ENCODE data around the gene PCDHA1. TPM values are rescaled to one million over a fixed set of nuclear protein-coding genes. Genes with fewer than 3 reads are reported as not detected.

The PCDHA1 gene
- total RNA-seq, 1 donor from 2014 or later = 0.24 TPM

DNA sequence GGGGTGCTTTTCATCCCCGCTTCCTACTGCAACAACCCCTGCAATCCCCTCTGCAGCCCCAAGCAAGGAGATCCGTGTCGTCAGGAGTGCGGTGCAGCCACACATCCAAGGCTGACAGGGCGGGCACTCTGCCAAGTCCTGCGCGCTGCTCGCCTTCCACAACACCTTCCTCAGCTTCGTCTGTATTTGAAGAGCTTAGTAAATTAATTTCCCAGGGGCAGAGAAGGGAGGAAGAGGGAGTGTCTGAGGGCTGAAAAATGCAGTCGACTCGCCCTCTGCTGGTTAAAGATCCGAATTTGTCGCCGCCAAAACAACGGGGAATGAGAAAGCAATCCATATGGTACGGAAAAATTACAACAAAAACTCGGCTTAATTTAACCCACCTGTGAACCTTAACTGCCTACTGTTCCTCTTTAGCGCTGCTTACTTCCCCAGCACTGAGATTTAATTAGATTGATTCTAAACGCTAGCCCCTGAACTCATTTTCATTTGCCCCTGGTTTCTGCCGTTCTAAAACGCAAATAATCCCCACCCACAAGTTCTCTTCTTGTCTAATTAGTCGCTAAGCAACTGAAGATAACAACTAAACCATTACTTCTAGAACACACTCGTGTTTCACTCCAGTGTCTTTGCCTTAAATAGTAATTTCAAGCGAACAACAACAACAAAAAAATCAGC is 254.3 kb downstream of the PCDHA1 start:
- no peaks in the 10 kb centered on the region for H3K9me3 Mint-ChIP-seq
- no peak overlapping the region for H3K4me3 Mint-ChIP-seq
- Histone ChIP-seq H3K9me3 (ENCODE audit: low read depth) (no peaks in the 10 kb centered on the region), H3K27ac (no peak overlapping the region), H3K4me3 (peak overlapping the region; percentile 74), H3K27me3 (peaks cover 36% of the 10 kb centered on the region), H3K36me3 (no peaks in the 10 kb centered on the region), H2AFZ (replicated peaks) (peak overlapping the region; percentile 91), H3F3A (ENCODE audit: low read depth) (peaks cover 4% of the 10 kb centered on the region), H4K20me1 (ENCODE audit: low read depth) (no peaks in the 10 kb centered on the region), H3K4me2 (peak overlapping the region; percentile 88), H3K9ac (peak overlapping the region; percentile 24), H3K4me1 (peaks cover 6% of the 10 kb centered on the region), H3K79me2 (ENCODE audit: low read depth) (no peaks in the 10 kb centered on the region)
- no peaks in the 10 kb centered on the region for H3K36me3 Mint-ChIP-seq
- no peaks in the 10 kb centered on the region for H3K4me1 Mint-ChIP-seq
- no peak for TF ChIP-seq EZH2phosphoT487 (IDR thresholded peaks at IDR 0.05)
- TF ChIP-seq, protein P1, sequence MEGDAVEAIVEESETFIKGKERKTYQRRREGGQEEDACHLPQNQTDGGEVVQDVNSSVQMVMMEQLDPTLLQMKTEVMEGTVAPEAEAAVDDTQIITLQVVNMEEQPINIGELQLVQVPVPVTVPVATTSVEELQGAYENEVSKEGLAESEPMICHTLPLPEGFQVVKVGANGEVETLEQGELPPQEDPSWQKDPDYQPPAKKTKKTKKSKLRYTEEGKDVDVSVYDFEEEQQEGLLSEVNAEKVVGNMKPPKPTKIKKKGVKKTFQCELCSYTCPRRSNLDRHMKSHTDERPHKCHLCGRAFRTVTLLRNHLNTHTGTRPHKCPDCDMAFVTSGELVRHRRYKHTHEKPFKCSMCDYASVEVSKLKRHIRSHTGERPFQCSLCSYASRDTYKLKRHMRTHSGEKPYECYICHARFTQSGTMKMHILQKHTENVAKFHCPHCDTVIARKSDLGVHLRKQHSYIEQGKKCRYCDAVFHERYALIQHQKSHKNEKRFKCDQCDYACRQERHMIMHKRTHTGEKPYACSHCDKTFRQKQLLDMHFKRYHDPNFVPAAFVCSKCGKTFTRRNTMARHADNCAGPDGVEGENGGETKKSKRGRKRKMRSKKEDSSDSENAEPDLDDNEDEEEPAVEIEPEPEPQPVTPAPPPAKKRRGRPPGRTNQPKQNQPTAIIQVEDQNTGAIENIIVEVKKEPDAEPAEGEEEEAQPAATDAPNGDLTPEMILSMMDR (IDR thresholded peaks at IDR 0.05) = peak; percentile 85
- TF ChIP-seq EZH2 (IDR thresholded peaks at IDR 0.05) = peak; percentile 10
- DNase-seq (ENCODE audit: low spot score) = peak; percentile 83
- no peaks in the 10 kb centered on the region for H3K27me3 Mint-ChIP-seq (ENCODE audit: insufficient read depth, low read depth)
- H3K27ac Mint-ChIP-seq = no peak overlapping the region

- Histone ChIP-seq H2AFZ (replicated peaks) (peak overlapping the region; percentile 63), H3K4me2 (peak overlapping the region; percentile 88), H3K27me3 (peaks cover 43% of the 10 kb centered on the region), H3K79me2 (ENCODE audit: low read depth) (no peaks in the 10 kb centered on the region), H3K9me3 (ENCODE audit: low read depth) (no peaks in the 10 kb centered on the region), H3K4me3 (peak overlapping the region; percentile 74), H3K27ac (peak overlapping the region; percentile 42), H3K36me3 (no peaks in the 10 kb centered on the region), H3K4me1 (peaks cover 6% of the 10 kb centered on the region), H3F3A (ENCODE audit: low read depth) (peaks cover 4% of the 10 kb centered on the region), H4K20me1 (ENCODE audit: low read depth) (no peaks in the 10 kb centered on the region), H3K9ac (peak overlapping the region; percentile 24)
- no peak for TF ChIP-seq EZH2phosphoT487 (IDR thresholded peaks at IDR 0.05)
- TF ChIP-seq EZH2 (IDR thresholded peaks at IDR 0.05) = no peak
- TF ChIP-seq, protein P1 (IDR thresholded peaks at IDR 0.05) = peak; percentile 89
- no peak overlapping the region for H3K4me3 Mint-ChIP-seq
- H3K27me3 Mint-ChIP-seq (ENCODE audit: insufficient read depth, low read depth) = no peaks in the 10 kb centered on the region
- H3K9me3 Mint-ChIP-seq = no peaks in the 10 kb centered on the region
- H3K36me3 Mint-ChIP-seq = no peaks in the 10 kb centered on the region
- H3K27ac Mint-ChIP-seq = no peak overlapping the region
- DNase-seq (ENCODE audit: low spot score) = peak; percentile 98
- H3K4me1 Mint-ChIP-seq = no peaks in the 10 kb centered on the region
Observed at GRCh38 chr5:141040771-141041426, 255.0 kb downstream of the PCDHA1 start.

GRCh38 chr5:141041427-141041785 is 255.5 kb downstream of the PCDHA1 start:
- no peak for DNase-seq (ENCODE audit: low spot score)
- no peak overlapping the region for H3K27ac ChIP-seq
- H3K36me3 ChIP-seq = no peaks in the 10 kb centered on the region
- TF ChIP-seq, protein P1 (IDR thresholded peaks at IDR 0.05) = no peak
- TF ChIP-seq EZH2phosphoT487 (IDR thresholded peaks at IDR 0.05) (no peak), EZH2 (IDR thresholded peaks at IDR 0.05) (no peak)
- H3F3A ChIP-seq (ENCODE audit: low read depth) = peaks cover 4% of the 10 kb centered on the region
- H3K27me3 ChIP-seq = peaks cover 48% of the 10 kb centered on the region
- H3K27me3 Mint-ChIP-seq (ENCODE audit: insufficient read depth, low read depth) = no peaks in the 10 kb centered on the region
- peaks cover 6% of the 10 kb centered on the region for H3K4me1 ChIP-seq
- H3K9me3 Mint-ChIP-seq = no peaks in the 10 kb centered on the region
- no peak overlapping the region for H3K4me3 Mint-ChIP-seq
- H3K9ac ChIP-seq = no peak overlapping the region
- H2AFZ ChIP-seq (replicated peaks) = no peak overlapping the region
- H3K4me3 ChIP-seq = no peak overlapping the region
- no peak overlapping the region for H3K4me2 ChIP-seq
- no peaks in the 10 kb centered on the region for H4K20me1 ChIP-seq (ENCODE audit: low read depth)
- no peaks in the 10 kb centered on the region for H3K9me3 ChIP-seq (ENCODE audit: low read depth)
- no peaks in the 10 kb centered on the region for H3K4me1 Mint-ChIP-seq
- H3K27ac Mint-ChIP-seq = no peak overlapping the region
- H3K36me3 Mint-ChIP-seq = no peaks in the 10 kb centered on the region
- no peaks in the 10 kb centered on the region for H3K79me2 ChIP-seq (ENCODE audit: low read depth)
